ENCODE measurements around the gene HDAC7.

The HDAC7 gene

DNA sequence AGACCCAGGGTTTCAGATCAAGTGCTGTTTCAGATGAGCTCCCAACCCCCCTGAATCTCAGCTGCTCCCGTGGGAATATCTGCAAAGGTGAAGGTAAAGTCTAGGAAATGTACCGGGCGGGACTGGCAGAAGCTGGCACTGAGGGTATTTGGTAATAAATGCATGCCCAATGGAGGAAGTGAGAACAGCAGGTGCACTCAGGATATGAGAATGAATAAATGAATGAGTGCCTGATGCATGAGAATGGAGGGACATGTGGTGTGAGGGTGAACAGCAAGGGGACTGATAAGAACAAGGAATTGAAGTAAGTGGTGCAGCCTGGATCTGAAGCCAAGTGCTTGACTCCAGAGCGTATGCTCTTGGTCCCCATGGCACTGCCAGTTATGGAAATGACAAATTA is 72.6 kb downstream of the HDAC7 start:
- Histone ChIP-seq H3K4me3 (no peak overlapping the region), H4K20me1 (no peaks in the 10 kb centered on the region), H3K27ac (no peak overlapping the region), H3K9me3 (no peaks in the 10 kb centered on the region), H3K9ac (no peak overlapping the region), H3K4me2 (peak overlapping the region; percentile 51), H3K27me3 (no peaks in the 10 kb centered on the region), H3K36me3 (0 out of 2 replicates have a peak, but pooled peaks cover 3% of the 10 kb centered on the region), H3K4me1 (peaks cover 94% of the 10 kb centered on the region)
- no peak for TF ChIP-seq Cebpa-rat (IDR thresholded peaks at IDR 0.05)

DNA sequence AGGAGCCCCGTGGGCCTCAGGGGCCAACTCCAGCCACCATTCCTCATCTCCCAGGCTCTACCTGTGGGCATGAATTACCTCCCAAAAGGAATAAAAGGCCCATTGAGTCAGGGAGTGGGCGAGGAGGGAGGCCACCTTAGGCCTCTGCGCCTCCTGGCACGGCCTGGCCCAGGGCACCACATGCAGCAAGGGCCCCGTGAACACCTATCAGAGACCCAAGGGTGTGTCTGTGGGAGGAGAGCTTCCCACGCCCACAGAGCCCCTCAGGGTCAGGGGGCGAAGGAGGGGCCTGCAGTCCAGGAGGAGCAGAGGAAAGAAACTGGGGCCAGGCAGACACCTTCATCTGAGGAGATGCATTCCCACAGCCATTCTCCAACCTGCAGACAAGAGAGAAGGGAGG is 73.2 kb downstream of the HDAC7 start:
- no peak overlapping the region for H3K9ac ChIP-seq
- no peak overlapping the region for H3K4me3 ChIP-seq
- H3K27me3 ChIP-seq = no peaks in the 10 kb centered on the region
- H3K36me3 ChIP-seq = 0 out of 2 replicates have a peak, but pooled peaks cover 3% of the 10 kb centered on the region
- H4K20me1 ChIP-seq = no peaks in the 10 kb centered on the region
- TF ChIP-seq Cebpa-rat (IDR thresholded peaks at IDR 0.05) = no peak
- H3K4me1 ChIP-seq = peaks cover 94% of the 10 kb centered on the region
- no peaks in the 10 kb centered on the region for H3K9me3 ChIP-seq
- no peak overlapping the region for H3K27ac ChIP-seq
- H3K4me2 ChIP-seq = peak overlapping the region; percentile 51

- Histone ChIP-seq H3K36me3 (0 out of 2 replicates have a peak, but pooled peaks cover 3% of the 10 kb centered on the region), H3K27ac (no peak overlapping the region), H3K9ac (no peak overlapping the region), H4K20me1 (no peaks in the 10 kb centered on the region), H3K4me1 (peaks cover 93% of the 10 kb centered on the region), H3K4me2 (peak overlapping the region; percentile 51; the same call in 1 of the 2 replicates), H3K4me3 (no peak overlapping the region), H3K27me3 (no peaks in the 10 kb centered on the region), H3K9me3 (no peaks in the 10 kb centered on the region)
- TF ChIP-seq Cebpa-rat (IDR thresholded peaks at IDR 0.05) = no peak
These were observed 73.6 kb downstream of the HDAC7 start for GRCh38 chr12:47746073-47746472.

DNA sequence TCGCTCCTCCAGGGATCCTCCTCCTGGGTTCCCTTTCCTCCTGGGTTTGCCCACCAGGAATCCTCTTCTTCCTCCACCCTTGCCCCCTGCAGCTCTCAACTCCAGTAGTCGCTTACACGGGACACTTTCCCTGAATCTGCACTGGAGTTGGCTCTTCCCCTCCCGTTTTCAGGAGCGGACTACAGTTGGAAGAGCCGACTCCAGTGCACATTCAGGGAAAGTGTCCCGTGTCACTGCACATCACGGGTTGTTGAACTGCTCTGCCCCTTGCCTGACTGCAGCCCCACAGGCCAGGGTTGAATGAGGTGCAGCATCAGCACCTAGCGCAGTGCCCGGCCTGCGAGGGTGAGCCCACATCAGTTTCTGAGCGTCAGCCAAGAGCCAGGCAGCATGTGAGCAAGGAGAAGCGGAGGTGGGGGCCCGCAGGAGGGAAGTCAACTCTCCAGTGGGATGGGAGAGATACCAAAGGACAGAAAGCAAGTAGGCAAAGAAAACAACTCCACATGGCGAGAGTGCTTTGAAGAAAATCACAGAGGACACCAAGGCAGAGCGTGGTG is 74.1 kb downstream of the HDAC7 start:
- H3K27me3 ChIP-seq = no peaks in the 10 kb centered on the region
- H3K36me3 ChIP-seq = 0 out of 2 replicates have a peak, but pooled peaks cover 3% of the 10 kb centered on the region

DNA sequence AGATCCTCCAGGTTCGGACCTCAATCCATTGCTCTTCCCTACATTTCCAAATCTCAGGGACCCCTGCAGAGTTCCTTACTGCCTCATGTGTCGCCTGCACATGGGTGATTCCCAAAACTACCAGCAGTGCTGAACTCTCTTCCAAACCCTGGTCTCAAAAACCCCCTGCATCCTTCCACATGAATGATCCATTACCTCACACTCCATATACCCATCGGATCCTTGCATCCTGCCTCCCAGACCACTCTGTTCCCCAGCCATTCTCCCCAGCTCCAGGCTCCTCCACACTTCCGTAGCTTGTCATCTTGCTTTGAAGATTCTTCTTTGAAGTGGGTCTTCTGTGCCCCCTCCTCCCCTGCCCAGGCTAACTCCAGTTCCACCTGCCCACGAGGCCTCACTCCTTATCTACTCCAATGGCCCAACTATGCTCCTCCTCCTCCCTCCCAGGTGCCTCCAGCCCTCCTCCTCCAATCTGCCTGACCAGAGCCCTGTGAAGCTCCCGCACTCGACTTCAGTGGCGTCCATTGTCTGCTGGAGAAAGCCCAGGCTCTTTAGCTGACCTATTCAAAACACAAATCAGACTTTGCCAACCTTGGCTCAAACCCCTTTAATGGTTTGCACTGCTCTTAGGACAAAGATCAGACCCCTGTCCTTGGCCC is 74.8 kb downstream of the HDAC7 start:
- TF ChIP-seq Cebpa-rat (IDR thresholded peaks at IDR 0.05) = no peak
- H4K20me1 ChIP-seq = no peaks in the 10 kb centered on the region
- H3K4me3 ChIP-seq = no peak overlapping the region
- no peaks in the 10 kb centered on the region for H3K27me3 ChIP-seq
- no peaks in the 10 kb centered on the region for H3K9me3 ChIP-seq
- H3K4me1 ChIP-seq = peaks cover 93% of the 10 kb centered on the region
- no peak overlapping the region for H3K27ac ChIP-seq
- 0 out of 2 replicates have a peak, but pooled peaks cover 3% of the 10 kb centered on the region for H3K36me3 ChIP-seq
- H3K4me2 ChIP-seq = peak overlapping the region; percentile 13; the same call in 1 of the 2 replicates
- H3K9ac ChIP-seq = no peak overlapping the region

More for the DNA sequence above, 74.1 kb downstream of the HDAC7 start:
- Histone ChIP-seq H3K4me3 (no peak overlapping the region), H3K9me3 (no peaks in the 10 kb centered on the region), H3K4me1 (peaks cover 93% of the 10 kb centered on the region), H3K9ac (no peak overlapping the region), H3K4me2 (peak overlapping the region; percentile 51), H3K27ac (0 out of 2 replicates have a peak overlapping the region, but pooled peaks have one; percentile 22), H4K20me1 (no peaks in the 10 kb centered on the region)
- no peak for TF ChIP-seq Cebpa-rat (IDR thresholded peaks at IDR 0.05)

GRCh38 chr12:47744005-47744651 is 75.6 kb downstream of the HDAC7 start:
- TF ChIP-seq Cebpa-rat (IDR thresholded peaks at IDR 0.05) = no peak
- no peak overlapping the region for H3K9ac ChIP-seq
- no peak overlapping the region for H3K27ac ChIP-seq
- no peak overlapping the region for H3K4me3 ChIP-seq
- H3K4me1 ChIP-seq = peaks cover 94% of the 10 kb centered on the region
- 0 out of 2 replicates have a peak, but pooled peaks cover 3% of the 10 kb centered on the region for H3K36me3 ChIP-seq
- no peaks in the 10 kb centered on the region for H4K20me1 ChIP-seq
- H3K4me2 ChIP-seq = peak overlapping the region; percentile 64
- H3K27me3 ChIP-seq = no peaks in the 10 kb centered on the region
- H3K9me3 ChIP-seq = no peaks in the 10 kb centered on the region

DNA sequence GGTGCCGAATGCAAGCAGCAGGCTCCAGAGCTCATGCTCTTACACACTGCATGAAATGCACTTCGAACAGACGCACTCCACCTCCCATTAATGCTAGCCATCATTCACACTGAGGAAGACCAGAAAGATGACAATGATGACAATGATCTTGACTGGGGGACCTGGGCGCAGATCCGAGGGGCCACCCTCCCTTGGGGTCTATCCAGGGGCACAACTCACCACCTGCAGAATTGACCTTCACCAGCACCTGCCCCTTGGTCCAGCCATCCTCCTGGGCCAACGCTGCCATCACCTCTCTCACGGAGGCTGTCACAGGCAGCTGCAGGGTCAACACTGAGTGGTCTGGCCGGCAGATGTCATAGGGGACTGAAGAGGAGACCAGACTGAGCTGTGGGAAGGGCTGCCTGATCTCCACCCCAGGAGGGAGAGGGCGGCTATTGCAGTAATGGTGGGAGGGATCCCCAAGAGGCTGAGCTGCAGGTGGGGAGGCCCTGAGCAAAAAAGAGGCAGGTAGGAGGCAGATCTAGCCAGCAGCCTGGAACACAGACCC is 76.3 kb downstream of the HDAC7 start:
- no peaks in the 10 kb centered on the region for H4K20me1 ChIP-seq
- H3K4me1 ChIP-seq = peaks cover 94% of the 10 kb centered on the region
- TF ChIP-seq Cebpa-rat (IDR thresholded peaks at IDR 0.05) = no peak
- no peak overlapping the region for H3K27ac ChIP-seq
- no peak overlapping the region for H3K4me3 ChIP-seq
- H3K9ac ChIP-seq = no peak overlapping the region
- no peaks in the 10 kb centered on the region for H3K9me3 ChIP-seq
- H3K36me3 ChIP-seq = 0 out of 2 replicates have a peak, but pooled peaks cover 3% of the 10 kb centered on the region
- H3K27me3 ChIP-seq = no peaks in the 10 kb centered on the region
- peak overlapping the region; percentile 64 for H3K4me2 ChIP-seq

GRCh38 chr12:47742253-47742825 is 77.4 kb downstream of the HDAC7 start:
- peaks cover 93% of the 10 kb centered on the region for H3K4me1 ChIP-seq
- H3K36me3 ChIP-seq = 0 out of 2 replicates have a peak, but pooled peaks cover 3% of the 10 kb centered on the region
- H3K27me3 ChIP-seq = no peaks in the 10 kb centered on the region
- no peaks in the 10 kb centered on the region for H4K20me1 ChIP-seq
- no peak overlapping the region for H3K27ac ChIP-seq
- TF ChIP-seq Cebpa-rat (IDR thresholded peaks at IDR 0.05) = no peak
- no peak overlapping the region for H3K4me3 ChIP-seq
- H3K9me3 ChIP-seq = no peaks in the 10 kb centered on the region
- peak overlapping the region; percentile 100 for H3K4me2 ChIP-seq
- H3K9ac ChIP-seq = no peak overlapping the region

- Histone ChIP-seq H3K9me3 (no peaks in the 10 kb centered on the region), H3K27ac (peak overlapping the region; percentile 97), H3K4me3 (peak overlapping the region; percentile 61), H3K27me3 (no peaks in the 10 kb centered on the region), H3K36me3 (peaks cover under 1% of the 10 kb centered on the region; the same call in 1 of the 2 replicates), H4K20me1 (no peaks in the 10 kb centered on the region), H3K4me1 (peaks cover 93% of the 10 kb centered on the region), H3K9ac (peak overlapping the region; percentile 83), H3K4me2 (peak overlapping the region; percentile 100)
- TF ChIP-seq Cebpa-rat (IDR thresholded peaks at IDR 0.05) = no peak
These were observed 78.4 kb downstream of the HDAC7 start for GRCh38 chr12:47741340-47741703.
